GM12874 (cell line): ENCODE data around the gene WDR13.

Experiments
- CTCF ChIP-seq: IDR thresholded peaks from 2 replicates; pipeline ENCODE4 v1.5.1; 2011; ENCODE audit warnings: low read depth, mild to moderate bottlenecking, control low read depth, low read length, moderate library complexity; ENCODE audit not compliant: insufficient read depth

The WDR13 gene

GRCh38 chrX:48616576-48616975, 19.3 kb downstream of the WDR13 start:
- TF ChIP-seq CTCF, result no peak

GRCh38 chrX:48617542-48618340, 20.4 kb downstream of the WDR13 start:
- TF ChIP-seq CTCF, result no peak

- TF ChIP-seq CTCF, result no peak
These were observed 29.4 kb downstream of the WDR13 start for GRCh38 chrX:48626401-48627298.

GRCh38 chrX:48631376-48632090, 34.2 kb downstream of the WDR13 start:
- 0 out of 2 replicates have a peak, but pooled peaks have one; percentile 20 for TF ChIP-seq CTCF

GRCh38 chrX:48632207-48632606, 34.9 kb downstream of the WDR13 start:
- TF ChIP-seq CTCF, result no peak

GRCh38 chrX:48636301-48636700, 39.0 kb downstream of the WDR13 start:
- no peak for TF ChIP-seq CTCF

GRCh38 chrX:48636776-48637175, 39.5 kb downstream of the WDR13 start:
- TF ChIP-seq CTCF, result no peak
